NT2/D1 (cell line): ENCODE results near the gene RAB20.

Experiments
- YY1 ChIP-seq: IDR thresholded peaks from 2 replicates; pipeline ENCODE4 v1.6.1; 2011; ENCODE audit not compliant: insufficient read length, insufficient read depth
- ZNF274 ChIP-seq: IDR thresholded peaks from 2 replicates; pipeline ENCODE4 v1.6.1; 2011; ENCODE audit warnings: mild to moderate bottlenecking, low read depth, low read length

DNA sequence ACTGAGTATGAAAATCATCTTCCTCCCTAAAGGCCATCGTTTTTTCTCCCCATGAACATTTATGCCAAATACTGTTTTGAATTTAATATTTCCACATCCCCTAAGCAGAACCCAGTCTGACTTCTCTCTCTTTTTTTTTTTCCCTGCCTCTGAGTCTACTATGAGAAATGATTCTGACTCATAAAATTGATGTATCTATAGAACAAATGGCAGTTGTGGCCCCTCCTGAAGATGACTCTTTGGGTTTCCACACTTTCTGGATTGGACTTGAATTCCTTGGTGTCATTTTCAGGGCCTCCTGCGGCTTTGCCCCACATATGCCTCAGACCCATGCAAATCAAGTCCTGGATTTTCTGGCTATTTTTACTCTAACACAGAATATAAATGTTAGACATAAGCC is 31.1 kb upstream of the RAB20 start:
- TF ChIP-seq YY1 (no peak), ZNF274 (no peak)
